ENCODE results near the gene PPP1R1C.

The PPP1R1C gene

DNA sequence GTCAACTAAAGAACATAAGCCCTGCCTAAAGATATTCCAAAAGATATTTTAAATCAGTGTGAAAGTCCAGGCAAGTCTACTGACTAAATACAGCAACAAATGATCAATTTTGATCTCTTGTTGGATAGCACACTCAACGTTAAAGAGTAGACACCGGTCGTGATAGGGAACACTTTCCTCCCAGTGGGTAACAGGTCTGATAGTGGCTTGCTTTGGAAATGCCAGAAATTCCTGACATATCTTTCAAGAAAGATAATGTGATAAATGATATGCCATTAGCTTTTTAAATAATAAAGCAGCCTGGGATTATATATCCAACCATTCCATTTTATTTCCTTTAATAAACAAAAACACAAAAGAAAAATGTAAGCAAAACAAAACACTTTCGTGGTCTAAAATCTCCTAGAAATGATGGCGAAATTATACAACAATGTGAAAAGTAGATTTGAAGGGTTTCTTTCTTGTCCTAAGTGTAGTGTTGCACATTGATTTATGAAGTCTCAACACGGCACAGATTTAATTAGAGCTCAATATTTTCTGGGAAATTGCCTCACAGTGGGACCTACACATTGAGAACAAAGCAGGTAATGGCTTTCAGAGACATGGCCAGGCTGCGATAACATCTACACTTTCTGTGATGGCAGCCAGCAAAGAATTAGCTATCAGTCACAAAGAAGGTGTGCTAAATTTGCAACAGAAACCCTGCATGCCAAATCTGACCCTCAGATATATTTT lies 158.6 kb downstream of the PPP1R1C start:
- TF ChIP-seq SIN3A (IDR thresholded peaks at IDR 0.05; ENCODE audit: borderline replicate concordance, insufficient read depth, low read length) (no peak), FOXP2 (optimal IDR thresholded peaks at IDR 0.05; ENCODE audit: borderline replicate concordance, extremely low read depth, extremely low read length, insufficient read depth) (no peak), TAF1 (IDR thresholded peaks at IDR 0.05; ENCODE audit: borderline replicate concordance, insufficient read depth, low read length) (no peak), POLR2AphosphoS5 (IDR thresholded peaks at IDR 0.05; ENCODE audit: low read depth, low read length) (no peak)
- TF ChIP-seq, protein P1, sequence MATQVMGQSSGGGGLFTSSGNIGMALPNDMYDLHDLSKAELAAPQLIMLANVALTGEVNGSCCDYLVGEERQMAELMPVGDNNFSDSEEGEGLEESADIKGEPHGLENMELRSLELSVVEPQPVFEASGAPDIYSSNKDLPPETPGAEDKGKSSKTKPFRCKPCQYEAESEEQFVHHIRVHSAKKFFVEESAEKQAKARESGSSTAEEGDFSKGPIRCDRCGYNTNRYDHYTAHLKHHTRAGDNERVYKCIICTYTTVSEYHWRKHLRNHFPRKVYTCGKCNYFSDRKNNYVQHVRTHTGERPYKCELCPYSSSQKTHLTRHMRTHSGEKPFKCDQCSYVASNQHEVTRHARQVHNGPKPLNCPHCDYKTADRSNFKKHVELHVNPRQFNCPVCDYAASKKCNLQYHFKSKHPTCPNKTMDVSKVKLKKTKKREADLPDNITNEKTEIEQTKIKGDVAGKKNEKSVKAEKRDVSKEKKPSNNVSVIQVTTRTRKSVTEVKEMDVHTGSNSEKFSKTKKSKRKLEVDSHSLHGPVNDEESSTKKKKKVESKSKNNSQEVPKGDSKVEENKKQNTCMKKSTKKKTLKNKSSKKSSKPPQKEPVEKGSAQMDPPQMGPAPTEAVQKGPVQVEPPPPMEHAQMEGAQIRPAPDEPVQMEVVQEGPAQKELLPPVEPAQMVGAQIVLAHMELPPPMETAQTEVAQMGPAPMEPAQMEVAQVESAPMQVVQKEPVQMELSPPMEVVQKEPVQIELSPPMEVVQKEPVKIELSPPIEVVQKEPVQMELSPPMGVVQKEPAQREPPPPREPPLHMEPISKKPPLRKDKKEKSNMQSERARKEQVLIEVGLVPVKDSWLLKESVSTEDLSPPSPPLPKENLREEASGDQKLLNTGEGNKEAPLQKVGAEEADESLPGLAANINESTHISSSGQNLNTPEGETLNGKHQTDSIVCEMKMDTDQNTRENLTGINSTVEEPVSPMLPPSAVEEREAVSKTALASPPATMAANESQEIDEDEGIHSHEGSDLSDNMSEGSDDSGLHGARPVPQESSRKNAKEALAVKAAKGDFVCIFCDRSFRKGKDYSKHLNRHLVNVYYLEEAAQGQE (IDR thresholded peaks at IDR 0.05; ENCODE audit: insufficient read depth in 1 of 2, low read depth in 2 of 2, low read length in 2 of 2) = no peak

DNA sequence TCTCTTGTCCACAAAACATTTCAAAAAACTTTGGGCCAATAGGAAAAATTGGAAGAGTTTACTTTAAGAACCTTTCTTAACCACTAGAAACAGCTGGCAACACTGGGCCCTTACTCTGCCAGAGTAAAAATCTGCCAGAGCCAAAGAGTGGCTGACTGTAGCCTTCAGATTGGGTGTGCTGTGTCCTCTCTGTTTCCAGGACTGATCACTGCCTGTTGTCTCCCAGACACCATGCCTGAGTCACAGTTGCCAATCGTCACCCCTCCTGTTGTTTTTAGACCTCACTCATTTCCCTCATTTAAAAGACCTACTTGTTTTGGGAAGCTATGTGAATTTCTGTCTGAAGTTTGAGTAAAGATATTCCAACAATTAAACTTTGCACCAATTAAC lies 159.1 kb downstream of the PPP1R1C start:
- no peak for TF ChIP-seq FOXP2 (optimal IDR thresholded peaks at IDR 0.05; ENCODE audit: borderline replicate concordance, extremely low read depth, extremely low read length, insufficient read depth)
- TF ChIP-seq SIN3A (IDR thresholded peaks at IDR 0.05; ENCODE audit: borderline replicate concordance, insufficient read depth, low read length) = no peak
- TF ChIP-seq, protein P1 (IDR thresholded peaks at IDR 0.05; ENCODE audit: insufficient read depth in 1 of 2, low read depth in 2 of 2, low read length in 2 of 2) = no peak
- no peak for TF ChIP-seq TAF1 (IDR thresholded peaks at IDR 0.05; ENCODE audit: borderline replicate concordance, insufficient read depth, low read length)
- TF ChIP-seq POLR2AphosphoS5 (IDR thresholded peaks at IDR 0.05; ENCODE audit: low read depth, low read length) = no peak

DNA sequence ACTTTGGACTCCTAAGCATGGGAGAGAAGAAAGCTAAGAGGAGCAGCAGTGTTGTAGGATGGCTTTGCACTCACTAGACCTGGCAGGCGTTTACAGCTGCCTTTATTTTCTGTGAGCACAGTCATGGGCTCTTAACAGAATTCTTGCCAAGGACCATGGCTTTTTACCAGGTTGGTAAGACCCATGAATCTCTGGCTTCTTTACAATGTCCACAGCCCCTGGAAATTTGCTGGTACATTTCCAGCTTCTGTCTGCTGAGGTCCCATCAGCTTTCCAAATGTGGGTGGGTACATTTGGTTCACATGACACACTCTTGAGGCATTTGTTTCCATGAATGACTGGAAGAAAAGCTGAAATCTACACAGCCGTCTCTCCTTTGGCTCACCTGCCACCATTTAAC lies 162.7 kb downstream of the PPP1R1C start:
- TF ChIP-seq, protein P1 (IDR thresholded peaks at IDR 0.05; ENCODE audit: insufficient read depth in 1 of 2, low read depth in 2 of 2, low read length in 2 of 2) = no peak
- TF ChIP-seq TAF1 (IDR thresholded peaks at IDR 0.05; ENCODE audit: borderline replicate concordance, insufficient read depth, low read length) (no peak), FOXP2 (optimal IDR thresholded peaks at IDR 0.05; ENCODE audit: borderline replicate concordance, extremely low read depth, extremely low read length, insufficient read depth) (no peak), POLR2AphosphoS5 (IDR thresholded peaks at IDR 0.05; ENCODE audit: low read depth, low read length) (no peak), SIN3A (IDR thresholded peaks at IDR 0.05; ENCODE audit: borderline replicate concordance, insufficient read depth, low read length) (no peak)

DNA sequence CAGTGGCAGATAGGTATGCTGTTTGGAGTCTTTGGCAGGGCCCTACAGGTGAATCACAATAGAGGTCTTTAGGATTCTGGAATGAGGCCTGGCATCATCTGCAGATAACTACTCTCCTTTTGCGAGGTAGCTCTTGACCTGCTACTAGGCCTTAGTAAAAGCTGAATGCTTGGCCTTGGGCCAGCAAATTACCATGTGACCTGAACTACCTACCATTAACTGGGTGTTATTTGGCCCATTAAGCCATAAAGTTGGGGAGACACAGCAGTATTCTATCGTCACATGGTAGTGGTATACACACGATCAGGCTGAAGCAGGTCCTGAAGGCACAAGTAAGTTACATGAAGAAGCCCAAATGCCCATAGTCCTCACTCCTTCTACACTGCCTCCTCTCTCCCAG lies 178.2 kb downstream of the PPP1R1C start:
- TF ChIP-seq TAF1 (IDR thresholded peaks at IDR 0.05; ENCODE audit: borderline replicate concordance, insufficient read depth, low read length) (no peak), SIN3A (IDR thresholded peaks at IDR 0.05; ENCODE audit: borderline replicate concordance, insufficient read depth, low read length) (no peak), POLR2AphosphoS5 (IDR thresholded peaks at IDR 0.05; ENCODE audit: low read depth, low read length) (no peak), FOXP2 (optimal IDR thresholded peaks at IDR 0.05; ENCODE audit: borderline replicate concordance, extremely low read depth, extremely low read length, insufficient read depth) (no peak)
- TF ChIP-seq, protein P1 (IDR thresholded peaks at IDR 0.05; ENCODE audit: insufficient read depth in 1 of 2, low read depth in 2 of 2, low read length in 2 of 2) = no peak

Data from PFSK-1 (cell line).